ENCODE data around the gene AGAP1. TPM values are rescaled to one million over a fixed set of nuclear protein-coding genes. Genes with fewer than 3 reads are reported as not detected.

Gene AGAP1
- total RNA-seq, 3 donors from 2014 or later (not counting 1 experiment from before 2014, with no cell fraction given) = 42.0 to 56.4 (median 45.7) TPM

DNA sequence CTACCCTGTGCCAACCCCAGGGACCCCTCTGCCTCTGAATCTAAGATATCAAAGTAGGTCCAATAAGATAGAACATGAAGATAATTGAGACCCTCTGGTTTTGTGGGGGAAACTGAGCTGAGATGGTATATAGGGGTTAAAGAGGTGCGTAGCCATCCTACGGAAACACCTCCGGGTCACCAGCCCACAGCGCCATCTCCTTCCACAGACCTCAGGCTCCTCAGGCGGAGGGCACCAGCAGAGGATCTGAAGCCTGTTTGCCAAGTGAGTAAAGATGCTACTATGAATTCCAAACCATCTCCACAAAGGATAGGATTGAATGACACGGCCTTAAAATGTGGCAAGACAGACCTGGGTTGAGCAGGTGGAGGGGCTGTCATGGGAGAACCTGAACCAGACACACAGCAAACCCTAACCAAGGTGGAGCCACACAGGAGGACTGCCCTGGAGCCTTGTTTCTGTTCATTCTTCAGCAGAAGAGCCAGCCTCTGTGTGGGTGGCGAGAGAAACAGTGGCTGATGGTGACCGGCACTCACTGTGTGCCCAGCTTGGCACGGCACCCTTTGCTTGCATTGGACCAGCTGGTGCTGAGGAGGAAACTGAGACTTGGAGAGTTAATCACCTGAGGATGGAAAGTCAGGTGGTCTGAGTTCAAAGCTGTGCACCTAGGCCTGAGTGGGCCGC is 664.1 kb downstream of the AGAP1 start:
- DNase-seq (no peak), ATAC-seq (no peak)
- Histone ChIP-seq H3K27me3 (ENCODE audit: control insufficient read depth, insufficient read depth, low read length) (peaks cover 20% of the 10 kb centered on the region), H3K36me3 (ENCODE audit: control insufficient read depth, insufficient read depth, low read length) (no peaks in the 10 kb centered on the region), H3K4me1 (ENCODE audit: control insufficient read depth, insufficient read depth, low read length) (no peaks in the 10 kb centered on the region), H3K27ac (ENCODE audit: low read length) (no peak overlapping the region), H3K9me3 (ENCODE audit: control insufficient read depth, insufficient read depth, low read length) (no peaks in the 10 kb centered on the region), H3K4me3 (ENCODE audit: low read length) (no peak overlapping the region)
- no peaks in the 10 kb centered on the region for H3K36me3 Mint-ChIP-seq
- H3K9me3 Mint-ChIP-seq = peaks cover 2 to 3% of the 10 kb centered on the region in 2 donors
- TF ChIP-seq, protein P1, sequence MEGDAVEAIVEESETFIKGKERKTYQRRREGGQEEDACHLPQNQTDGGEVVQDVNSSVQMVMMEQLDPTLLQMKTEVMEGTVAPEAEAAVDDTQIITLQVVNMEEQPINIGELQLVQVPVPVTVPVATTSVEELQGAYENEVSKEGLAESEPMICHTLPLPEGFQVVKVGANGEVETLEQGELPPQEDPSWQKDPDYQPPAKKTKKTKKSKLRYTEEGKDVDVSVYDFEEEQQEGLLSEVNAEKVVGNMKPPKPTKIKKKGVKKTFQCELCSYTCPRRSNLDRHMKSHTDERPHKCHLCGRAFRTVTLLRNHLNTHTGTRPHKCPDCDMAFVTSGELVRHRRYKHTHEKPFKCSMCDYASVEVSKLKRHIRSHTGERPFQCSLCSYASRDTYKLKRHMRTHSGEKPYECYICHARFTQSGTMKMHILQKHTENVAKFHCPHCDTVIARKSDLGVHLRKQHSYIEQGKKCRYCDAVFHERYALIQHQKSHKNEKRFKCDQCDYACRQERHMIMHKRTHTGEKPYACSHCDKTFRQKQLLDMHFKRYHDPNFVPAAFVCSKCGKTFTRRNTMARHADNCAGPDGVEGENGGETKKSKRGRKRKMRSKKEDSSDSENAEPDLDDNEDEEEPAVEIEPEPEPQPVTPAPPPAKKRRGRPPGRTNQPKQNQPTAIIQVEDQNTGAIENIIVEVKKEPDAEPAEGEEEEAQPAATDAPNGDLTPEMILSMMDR (IDR thresholded peaks at IDR 0.05) = no peak
- 87% methylated on average over 10 of the region's 10 CpGs for WGBS (ENCODE audit: insufficient coverage)
- H3K4me1 Mint-ChIP-seq = no peaks in the 10 kb centered on the region
- intact Hi-C loops (cut with micrococcal nuclease) = no loop called here
- no peak overlapping the region for H3K4me3 Mint-ChIP-seq
- peaks cover 52 to 61% of the 10 kb centered on the region in 2 donors for H3K27me3 Mint-ChIP-seq (ENCODE audit: low read depth in 2 of 2)
- no peak overlapping the region for H3K27ac Mint-ChIP-seq

DNA sequence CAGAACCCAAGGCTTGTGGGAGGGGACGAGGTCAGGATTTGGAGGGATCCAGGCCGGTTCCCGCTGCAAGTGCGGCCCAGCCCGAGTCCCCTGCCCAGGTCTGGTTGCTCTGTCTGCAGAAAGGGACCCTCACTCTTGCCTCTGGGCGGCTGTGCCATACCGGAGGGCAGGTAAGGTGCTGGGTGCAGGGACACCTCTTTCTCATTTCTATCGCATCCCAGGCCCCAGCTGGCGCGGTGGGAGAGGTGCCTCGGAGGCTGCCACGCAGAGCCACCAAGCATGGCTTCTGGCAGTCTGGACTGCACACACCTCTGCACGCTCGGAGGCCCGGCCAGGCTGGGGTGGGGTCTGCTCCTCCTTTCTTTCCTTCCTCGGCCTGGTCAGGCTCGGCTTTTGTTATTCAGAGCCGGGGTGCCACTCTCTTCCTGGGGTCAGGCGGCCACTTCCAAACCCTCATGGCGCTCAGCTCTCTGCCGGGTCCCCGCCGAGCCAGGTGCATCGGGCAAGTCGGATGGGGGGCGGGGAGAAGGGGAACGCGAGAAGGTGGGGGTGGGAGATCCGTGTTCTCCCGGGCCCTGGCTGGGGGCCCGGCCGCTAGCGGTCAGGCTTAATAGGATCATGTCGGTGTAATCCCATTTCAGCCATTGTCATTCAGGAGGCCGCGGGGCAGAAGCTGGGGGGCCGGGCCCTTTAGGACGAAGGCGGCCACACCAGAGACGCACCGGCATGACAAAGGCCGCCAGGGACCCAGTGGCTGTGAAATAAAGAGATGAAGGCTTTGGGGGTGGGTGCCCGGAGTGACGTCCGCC is 665.3 kb downstream of the AGAP1 start:
- Mint-ChIP-seq H3K36me3 (no peaks in the 10 kb centered on the region), H3K4me1 (no peaks in the 10 kb centered on the region), H3K27me3 (ENCODE audit: low read depth in 2 of 2) (peaks cover 52 to 61% of the 10 kb centered on the region in 2 donors), H3K9me3 (no peaks in the 10 kb centered on the region), H3K27ac (no peak overlapping the region), H3K4me3 (no peak overlapping the region)
- Histone ChIP-seq H3K36me3 (ENCODE audit: control insufficient read depth, insufficient read depth, low read length) (no peaks in the 10 kb centered on the region), H3K27me3 (ENCODE audit: control insufficient read depth, insufficient read depth, low read length) (peaks cover 23% of the 10 kb centered on the region), H3K4me1 (ENCODE audit: control insufficient read depth, insufficient read depth, low read length) (no peaks in the 10 kb centered on the region), H3K4me3 (ENCODE audit: low read length) (no peak overlapping the region), H3K9me3 (ENCODE audit: control insufficient read depth, insufficient read depth, low read length) (no peaks in the 10 kb centered on the region), H3K27ac (ENCODE audit: low read length) (no peak overlapping the region)
- intact Hi-C loops (cut with micrococcal nuclease) = no loop called here
- WGBS (ENCODE audit: insufficient coverage) = 13% methylated on average over 45 of the region's 45 CpGs
- ATAC-seq (no peak), DNase-seq (no peak)
- TF ChIP-seq, protein P1 (IDR thresholded peaks at IDR 0.05) = no peak

- Mint-ChIP-seq H3K27ac (no peak overlapping the region), H3K4me1 (no peaks in the 10 kb centered on the region), H3K4me3 (no peak overlapping the region), H3K27me3 (ENCODE audit: low read depth in 2 of 2) (peaks cover 49 to 58% of the 10 kb centered on the region in 2 donors), H3K9me3 (no peaks in the 10 kb centered on the region), H3K36me3 (no peaks in the 10 kb centered on the region)
- Histone ChIP-seq H3K4me3 (ENCODE audit: low read length) (no peak overlapping the region), H3K4me1 (ENCODE audit: control insufficient read depth, insufficient read depth, low read length) (no peaks in the 10 kb centered on the region), H3K36me3 (ENCODE audit: control insufficient read depth, insufficient read depth, low read length) (no peaks in the 10 kb centered on the region), H3K27ac (ENCODE audit: low read length) (no peak overlapping the region), H3K27me3 (ENCODE audit: control insufficient read depth, insufficient read depth, low read length) (peaks cover 21% of the 10 kb centered on the region), H3K9me3 (ENCODE audit: control insufficient read depth, insufficient read depth, low read length) (no peaks in the 10 kb centered on the region)
- ATAC-seq = no peak
- no peak for DNase-seq
- 10% methylated on average over 33 of the region's 33 CpGs for WGBS (ENCODE audit: insufficient coverage)
- intact Hi-C loops (cut with micrococcal nuclease) = no loop called here
- TF ChIP-seq, protein P1 (IDR thresholded peaks at IDR 0.05) = no peak
These were observed 665.9 kb downstream of the AGAP1 start for GRCh38 chr2:236159778-236160170.

All from natural killer cell (primary cell).